ENCODE measurements around the gene BLTP2.
A peak's percentile ranks its signal among the peaks of the same experiment; 100 is the strongest.

BLTP2 gene

DNA sequence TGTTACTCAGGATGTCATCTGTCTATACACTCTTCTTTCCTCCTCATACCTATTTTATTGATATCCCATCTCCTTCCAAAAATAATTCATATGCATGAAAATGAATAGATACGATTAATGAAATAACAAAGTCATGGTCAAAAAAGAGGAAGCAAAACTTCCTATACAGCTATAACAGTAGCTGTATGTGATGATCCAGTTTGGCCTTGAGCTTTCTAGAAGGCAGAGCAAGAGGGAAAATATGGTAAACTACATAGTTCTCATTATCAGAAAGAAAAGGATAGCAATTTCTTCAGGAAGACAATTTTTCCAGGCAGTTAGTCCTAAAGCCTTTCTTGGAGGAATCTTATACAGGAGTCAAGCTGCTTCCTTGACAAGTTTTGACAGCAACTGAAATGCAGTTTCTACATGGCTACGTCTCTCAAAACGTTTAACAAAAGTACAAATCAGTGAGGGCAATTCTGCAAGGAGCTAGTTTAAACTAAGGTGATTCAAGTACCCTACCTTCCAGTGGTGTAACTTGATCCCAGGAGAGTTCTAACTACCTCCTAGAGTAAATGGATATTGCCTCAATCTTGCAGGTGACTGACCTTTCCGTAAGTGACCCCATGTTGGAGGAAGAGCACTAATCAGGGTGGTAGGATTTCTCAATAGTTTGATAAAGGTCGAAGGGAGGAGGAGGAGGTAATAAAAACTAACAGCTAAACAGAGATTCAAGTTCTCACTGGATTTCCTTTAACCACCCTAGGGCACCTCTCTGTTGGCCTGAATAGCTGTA is 47.2 kb downstream of the BLTP2 start:
- DNase-seq, result peak; percentile 23

Data from DMS53 (cell line).